Heart right ventricle (tissue), 16 donors: ENCODE measurements around the gene ZNF43. TPM values are rescaled to one million over a fixed set of nuclear protein-coding genes. Genes with fewer than 3 reads are reported as not detected.
"Not testable (repeated sequence)": the region's sequence is repeated elsewhere in the genome, so short reads cannot be mapped to it uniquely, and the experiment has no call there.

Experiments used
- ATAC-seq, 8 donors: fragments of 200-7000 bp; cut with Tn5 transposase; one replicate each; pipeline ENCODE4 v1.9.1; 2020; ENCODE audit warnings: mild to moderate bottlenecking in 8 of 8, moderate library complexity in 8 of 8, moderate number of reproducible peaks in 1 of 8
- DNase-seq, 2 donors: peaks; one replicate each; pipeline ENCODE4 v3.0.0-alpha.2; 2020
- H3K27ac ChIP-seq, 10 donors: fragments of 200-600 bp; sonication (generic) in 2 of 10; one replicate each; pipeline versions ENCODE4 v1.5.0 to v1.8.0; 2020 to 2022; ENCODE audit warnings: mild to moderate bottlenecking in 3 of 10
- H3K27me3 ChIP-seq, 7 donors: fragments of 200-600 bp; one replicate each; pipeline ENCODE4 v1.8.0; 2021 to 2022; ENCODE audit warnings: mild to moderate bottlenecking in 2 of 7
- H3K36me3 ChIP-seq, 9 donors: fragments of 200-600 bp; sonication (generic) in 1 of 9; one replicate each; pipeline versions ENCODE4 v1.5.0 to v1.8.0; 2020 to 2022; ENCODE audit warnings: mild to moderate bottlenecking in 2 of 9
- H3K4me1 ChIP-seq, 9 donors: fragments of 200-600 bp; sonication (generic) in 1 of 9; one replicate each; pipeline versions ENCODE4 v1.5.0 to v1.8.0; 2020 to 2022; ENCODE audit warnings: mild to moderate bottlenecking in 4 of 9
- H3K4me3 ChIP-seq, 10 donors: fragments of 200-600 bp; sonication (generic) in 2 of 10; one replicate each; pipeline versions ENCODE4 v1.5.0 to v1.8.0; 2020 to 2022; ENCODE audit warnings: mild to moderate bottlenecking in 7 of 10, moderate library complexity in 2 of 10
- H3K9me3 ChIP-seq, 11 donors: fragments of 200-600 bp in 10 of 11; sonication (generic) in 2 of 11; one replicate each; pipeline versions ENCODE4 v1.5.0 to v1.8.0; 2013 to 2022; ENCODE audit warnings: mild to moderate bottlenecking in 2 of 11, control low read depth in 1 of 11, moderate library complexity in 1 of 11
- WGBS, 2 donors: extraction: QIAGEN DNeasy Blood & Tissue Kit; methylation state at CpG; one replicate each; pipeline ENCODE4 v1.1.7; 2013; ENCODE audit warnings: inconsistent platforms in 1 of 2; 5-methylcytosine and 5-hydroxymethylcytosine counted together
- intact Hi-C, 10 donors: fragments of 100-400 bp; cut with DNase I; formaldehyde crosslinking; loops; one replicate each; pipeline versions ENCODE4 v1.11.1 to v1.14.2; 2022
- polyA plus RNA-seq, 2 donors: library from polyadenylated mRNA; stranded (reverse); fragments of 200-250 nt; gene quantifications; one replicate each; pipeline ENCODE4 v1.2.3, GENCODE V29; 2013
- total RNA-seq, 10 donors: library from RNA; stranded (reverse); fragmentation: NEBNext Ultra II Directional in 3 of 10; extraction: Animal tissue kit (Norgen Biotek cat#: 25700) in 3 of 10; gene quantifications; one replicate each; pipeline versions ENCODE4 v1.2.1 to v1.2.4, GENCODE V29; 2021 to 2023
- TF ChIP-seq, protein P1 (sequence below), 9 donors: fragments of 200-600 bp; sonication (generic) in 2 of 9; IDR thresholded peaks; one replicate each; pipeline versions ENCODE4 v1.5.0 to v1.8.0; 2021 to 2022; ENCODE audit warnings: antibody characterized with exemption in 9 of 9, mild to moderate bottlenecking in 5 of 9, moderate library complexity in 1 of 9
- donor health status: Arrhythmogenic right ventricular cardiomyopathy.
- donor health status: ischemic (EF 13 %, LVEDD 7.1; RV severe dilation, severe dysfunction).
- donor health status: healthy with polysubstance abuse.
- donor health status: DM: no; HTN: yes; CAD: no.
- donor health status: DM: no; HTN: no; CAD: no.
- donor health status: ischemic (EF 25% LVEDD 6.9; RV normal size, moderate dysfunction).
- donor health status: ischemic (EF 25% LVEDD 5.7; RV mildly dilated, moderate dysfunction).
- donor health status: healthy.
- donor health status: DM: yes; HTN: yes; CAD: no.
- donor health status: Ischemic cardiomyopathy.
- donor health status: ischemic (EF 35%, LVEDD 5.7; RV mildly dilated, moderate dysfunction).
- donor health status: nonischemic (EF 11% LVEDD 7.7; RV severe dilation, severe dysfunction).
- donor health status: DM: yes; HTN: yes; CAD: no.
- donor health status: PGD.
- donor health status: ischemic (EF 29% LVEDD 5.4; RV normal size, mild dysfunction).
- donor health status: nonischemic (EF 23%, LVEDD 6.1; RV moderate dilation, normal function).

ZNF43 gene
- total and polyA plus RNA-seq, 12 donors, result 1.9 to 9.5 (median 7.2) TPM

DNA sequence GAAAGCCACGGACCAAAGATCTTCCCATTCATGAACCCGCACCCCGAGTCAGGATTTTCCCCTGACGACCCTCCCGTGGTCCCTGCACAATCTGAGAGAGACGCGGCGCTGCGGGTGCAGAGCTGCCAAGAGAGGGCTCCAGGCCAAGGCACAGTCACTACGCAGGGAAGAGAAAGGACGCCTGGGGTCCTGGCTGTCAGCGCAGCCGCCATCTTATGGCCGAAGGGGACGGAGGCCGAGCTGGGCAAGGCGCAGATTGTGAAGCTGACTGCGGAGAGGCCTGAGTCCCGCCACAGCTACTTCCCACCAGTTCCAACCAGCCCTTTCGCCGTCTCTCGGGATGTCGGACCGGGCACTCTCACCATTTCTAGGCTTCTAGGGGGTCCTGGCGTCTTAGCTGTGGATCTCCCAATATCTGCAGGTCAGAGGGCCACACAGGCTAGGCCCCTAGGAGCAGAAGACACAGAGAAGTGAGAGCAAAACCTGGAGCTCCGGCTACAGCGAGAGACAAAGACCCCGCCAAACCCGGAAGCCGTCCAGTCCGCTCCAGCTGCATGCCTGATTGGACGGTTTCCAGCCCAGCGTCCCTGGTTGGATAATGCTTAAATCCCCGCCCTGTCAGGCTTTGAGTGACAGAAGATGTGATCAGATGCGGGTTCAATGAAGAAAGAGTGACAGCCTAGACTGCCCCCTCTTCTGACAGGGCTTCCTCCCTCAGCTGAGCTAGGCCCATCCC is 68.7 kb downstream of the ZNF43 start, which contains the start of gene ZNF100:
TSS of gene ZNF100 (minus strand) at position 515 of the 736 bp plus-strand sequence. CDS start at position 365, 150 bp downstream.
- WGBS, 2 donors, result 0 to 1% methylated on average over 35 of the region's 35 CpGs
- Histone ChIP-seq H3K4me1 (peaks cover 0 to 18% (median 11%) of the 10 kb centered on the region in 9 donors), H3K27me3 (no peaks in the 10 kb centered on the region), H3K4me3 (peak within 1 kb of the TSS; percentile 65 to 84 (median 77)), H3K27ac (peak within 1 kb of the TSS; percentile 62 to 92 (median 84)), H3K36me3 (peaks cover 0 to 34% (median 19%) of the 10 kb centered on the region in 9 donors), H3K9me3 (no peaks in the 10 kb centered on the region)
- ATAC-seq (peak; percentile 96 to 99 (median 98)), DNase-seq (peak; percentile 92 to 94)
- intact Hi-C loops, result loop anchor here in 5 of 10 donors (5.0 to 10.0 kb wide), 3 partner anchors 70 to 1970 kb away; partner anchors contain the start of gene ZNF43 (in 3 of the 5)
- TF ChIP-seq, protein P1, sequence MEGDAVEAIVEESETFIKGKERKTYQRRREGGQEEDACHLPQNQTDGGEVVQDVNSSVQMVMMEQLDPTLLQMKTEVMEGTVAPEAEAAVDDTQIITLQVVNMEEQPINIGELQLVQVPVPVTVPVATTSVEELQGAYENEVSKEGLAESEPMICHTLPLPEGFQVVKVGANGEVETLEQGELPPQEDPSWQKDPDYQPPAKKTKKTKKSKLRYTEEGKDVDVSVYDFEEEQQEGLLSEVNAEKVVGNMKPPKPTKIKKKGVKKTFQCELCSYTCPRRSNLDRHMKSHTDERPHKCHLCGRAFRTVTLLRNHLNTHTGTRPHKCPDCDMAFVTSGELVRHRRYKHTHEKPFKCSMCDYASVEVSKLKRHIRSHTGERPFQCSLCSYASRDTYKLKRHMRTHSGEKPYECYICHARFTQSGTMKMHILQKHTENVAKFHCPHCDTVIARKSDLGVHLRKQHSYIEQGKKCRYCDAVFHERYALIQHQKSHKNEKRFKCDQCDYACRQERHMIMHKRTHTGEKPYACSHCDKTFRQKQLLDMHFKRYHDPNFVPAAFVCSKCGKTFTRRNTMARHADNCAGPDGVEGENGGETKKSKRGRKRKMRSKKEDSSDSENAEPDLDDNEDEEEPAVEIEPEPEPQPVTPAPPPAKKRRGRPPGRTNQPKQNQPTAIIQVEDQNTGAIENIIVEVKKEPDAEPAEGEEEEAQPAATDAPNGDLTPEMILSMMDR (IDR thresholded peaks at IDR 0.05), result no peak

DNA sequence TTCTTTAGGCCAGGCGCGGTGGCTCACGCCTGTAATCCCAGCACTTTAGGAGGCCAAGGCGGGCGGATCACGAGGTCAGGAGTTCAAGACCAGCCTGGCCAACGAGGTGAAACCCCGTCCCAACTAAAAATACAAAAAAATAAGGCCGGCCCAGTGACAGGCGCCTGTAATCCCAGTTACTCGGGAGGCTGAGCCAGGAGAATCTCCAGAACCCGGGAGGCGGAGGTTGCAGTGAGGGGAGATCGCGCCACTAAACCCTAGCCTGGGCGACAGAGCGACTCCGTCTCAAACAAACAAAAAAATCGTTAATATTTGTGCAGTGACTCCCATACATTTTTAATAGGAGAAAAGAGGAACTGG is 69.3 kb downstream of the ZNF43 start:
- H3K4me1 ChIP-seq, result peaks cover 0 to 18% (median 11%) of the 10 kb centered on the region in 9 donors
- peak overlapping the region; percentile 65 to 84 (median 77) for H3K4me3 ChIP-seq
- H3K36me3 ChIP-seq, result peaks cover 0 to 40% (median 20%) of the 10 kb centered on the region in 9 donors
- H3K9me3 ChIP-seq, H3K27me3 ChIP-seq, DNase-seq: not testable (repeated sequence)
- peak in 6 of 8 donors; percentile 8 to 49 (median 22) for ATAC-seq
- intact Hi-C loops, result loop anchor here in 5 of 10 donors (5.0 to 10.0 kb wide), 3 partner anchors 71 to 1969 kb away; partner anchors contain the start of gene ZNF43 (in 3 of the 5)
- 0 to 1% methylated on average over 19 of the region's 19 CpGs for WGBS, 2 donors
- H3K27ac ChIP-seq, result peak overlapping the region in 9 of 10 donors; percentile 74 to 92 (median 85)

DNA sequence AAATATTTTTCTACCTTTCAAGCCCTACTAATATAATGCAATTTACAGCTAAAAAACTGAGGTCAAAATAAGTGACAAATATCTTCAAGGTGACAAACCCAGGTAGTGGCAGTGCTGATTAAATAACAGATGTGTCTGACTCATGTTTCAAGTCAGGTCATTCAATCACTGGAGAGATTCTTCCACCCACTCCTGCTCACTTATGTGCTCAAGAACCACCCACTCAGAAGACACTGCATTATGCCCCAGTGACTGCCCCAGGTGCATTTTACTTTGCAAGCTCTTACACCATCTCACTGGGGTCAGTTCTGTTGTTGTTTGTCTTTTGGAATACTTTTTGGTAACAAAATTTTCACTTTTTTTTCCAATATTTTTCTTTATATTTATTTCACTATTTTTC is 70.8 kb downstream of the ZNF43 start:
- Histone ChIP-seq H3K36me3 (peaks cover 0 to 52% (median 20%) of the 10 kb centered on the region in 9 donors), H3K27me3 (no peaks in the 10 kb centered on the region), H3K4me3 (no peak overlapping the region), H3K9me3 (no peaks in the 10 kb centered on the region), H3K4me1 (peaks cover 0 to 18% (median 11%) of the 10 kb centered on the region in 9 donors), H3K27ac (no peak overlapping the region)
- intact Hi-C loops, result loop anchor here in 5 of 10 donors (5.0 to 10.0 kb wide), 3 partner anchors 72 to 1968 kb away; partner anchors contain the start of gene ZNF43 (in 3 of the 5)
- TF ChIP-seq, protein P1 (IDR thresholded peaks at IDR 0.05), result no peak
- no peak for ATAC-seq
- DNase-seq, result no peak

DNA sequence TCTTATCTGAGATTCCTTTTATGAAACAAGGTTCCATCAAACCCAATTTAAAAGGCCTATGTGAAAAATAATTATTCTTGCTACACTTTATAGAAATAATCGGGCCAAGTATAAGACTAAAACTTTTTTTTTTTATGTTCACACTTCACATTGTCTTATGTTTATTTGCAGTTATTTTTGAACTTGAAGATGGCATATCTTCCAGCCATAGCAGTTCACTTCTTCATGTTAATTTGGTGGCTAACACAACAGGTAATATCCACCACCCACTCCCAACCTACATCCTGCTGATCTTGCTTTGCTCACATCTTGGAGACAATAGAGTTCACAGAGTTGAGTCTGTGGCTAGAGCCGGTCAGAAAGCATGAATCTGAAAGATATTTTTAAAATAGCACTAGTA is 74.4 kb downstream of the ZNF43 start:
- not testable (repeated sequence) for H3K4me3 ChIP-seq, ATAC-seq, H3K9me3 ChIP-seq, DNase-seq, H3K27ac ChIP-seq, H3K27me3 ChIP-seq
- intact Hi-C loops, result loop anchor here in 1 of 10 donors (10.0 kb wide), 1 partner anchor 83 kb away; no protein-coding TSS in a partner anchor
- peaks cover 0 to 86% (median 25%) of the 10 kb centered on the region in 9 donors for H3K36me3 ChIP-seq
- H3K4me1 ChIP-seq, result peaks cover 0 to 12% (median 8%) of the 10 kb centered on the region in 9 donors
- WGBS, 2 donors, result 63 to 92% methylated on average over 2 of the region's 2 CpGs

DNA sequence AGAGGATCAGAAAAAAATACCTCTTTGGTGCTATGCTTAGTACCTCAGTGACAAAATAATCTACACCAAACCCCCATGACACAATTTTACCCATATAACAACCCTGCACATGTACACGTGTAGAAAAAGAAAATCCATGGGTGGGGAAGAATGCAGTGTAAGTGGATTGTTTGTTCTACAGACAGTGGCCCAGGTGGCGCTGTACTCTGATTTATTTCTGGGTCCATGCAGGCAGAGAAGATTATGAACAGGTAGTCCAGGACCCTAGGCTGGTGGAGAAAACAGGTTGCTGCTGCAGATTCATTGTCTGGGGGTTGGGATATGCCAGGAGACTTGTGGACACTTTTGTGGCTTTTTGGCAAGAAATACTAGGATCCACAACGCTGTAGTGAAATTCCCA is 77.7 kb downstream of the ZNF43 start:
- Histone ChIP-seq H3K4me1 (no peaks in the 10 kb centered on the region), H3K27ac (no peak overlapping the region), H3K36me3 (peaks cover 0 to 95% (median 20%) of the 10 kb centered on the region in 9 donors), H3K27me3 (no peaks in the 10 kb centered on the region), H3K9me3 (peaks cover 0 to 14% (median 0%) of the 10 kb centered on the region in 11 donors), H3K4me3 (no peak overlapping the region)
- DNase-seq (no peak), ATAC-seq (no peak)
- WGBS, 2 donors, result 91 to 93% methylated on average over 3 of the region's 3 CpGs
- intact Hi-C loops, result no loop called here
- TF ChIP-seq, protein P1 (IDR thresholded peaks at IDR 0.05), result no peak

DNA sequence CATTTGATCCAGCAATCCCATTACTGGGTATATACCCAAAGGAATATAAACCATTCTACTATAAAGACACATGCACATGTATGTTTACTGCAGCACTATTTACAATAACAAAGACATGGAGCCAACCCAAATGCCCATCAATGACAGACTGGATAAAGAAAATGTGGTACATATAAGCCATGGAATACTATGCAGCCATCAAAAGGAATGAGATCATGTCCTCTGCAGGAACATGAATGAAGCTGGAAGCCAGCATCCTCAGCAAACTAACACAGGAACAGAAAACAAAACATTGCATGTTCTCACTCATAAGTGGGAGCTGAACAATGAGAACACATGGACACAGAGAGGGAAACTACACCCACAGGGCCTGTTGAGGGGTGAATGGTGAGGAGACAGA is 80.4 kb downstream of the ZNF43 start:
- H3K27me3 ChIP-seq, H3K4me1 ChIP-seq, H3K27ac ChIP-seq, ATAC-seq, intact Hi-C loops, DNase-seq, H3K4me3 ChIP-seq: not testable (repeated sequence)
- peaks cover 0 to 20% (median 0%) of the 10 kb centered on the region in 11 donors for H3K9me3 ChIP-seq
- peaks cover 0 to 95% (median 22%) of the 10 kb centered on the region in 9 donors for H3K36me3 ChIP-seq
